HG03565 (cell line): ENCODE measurements around the gene MIEN1.
"Not testable (repeated sequence)": the region's sequence is repeated elsewhere in the genome, so short reads cannot be mapped to it uniquely, and the experiment has no call there.

ENCODE experiments used
- ATAC-seq: cut with Tn5 transposase; IDR thresholded peaks from one replicate; pipeline ENCODE4 v1.9.1; 2021; ENCODE audit warnings: mild to moderate bottlenecking, moderate library complexity; ENCODE audit not compliant: unreplicated experiment

Gene MIEN1

DNA sequence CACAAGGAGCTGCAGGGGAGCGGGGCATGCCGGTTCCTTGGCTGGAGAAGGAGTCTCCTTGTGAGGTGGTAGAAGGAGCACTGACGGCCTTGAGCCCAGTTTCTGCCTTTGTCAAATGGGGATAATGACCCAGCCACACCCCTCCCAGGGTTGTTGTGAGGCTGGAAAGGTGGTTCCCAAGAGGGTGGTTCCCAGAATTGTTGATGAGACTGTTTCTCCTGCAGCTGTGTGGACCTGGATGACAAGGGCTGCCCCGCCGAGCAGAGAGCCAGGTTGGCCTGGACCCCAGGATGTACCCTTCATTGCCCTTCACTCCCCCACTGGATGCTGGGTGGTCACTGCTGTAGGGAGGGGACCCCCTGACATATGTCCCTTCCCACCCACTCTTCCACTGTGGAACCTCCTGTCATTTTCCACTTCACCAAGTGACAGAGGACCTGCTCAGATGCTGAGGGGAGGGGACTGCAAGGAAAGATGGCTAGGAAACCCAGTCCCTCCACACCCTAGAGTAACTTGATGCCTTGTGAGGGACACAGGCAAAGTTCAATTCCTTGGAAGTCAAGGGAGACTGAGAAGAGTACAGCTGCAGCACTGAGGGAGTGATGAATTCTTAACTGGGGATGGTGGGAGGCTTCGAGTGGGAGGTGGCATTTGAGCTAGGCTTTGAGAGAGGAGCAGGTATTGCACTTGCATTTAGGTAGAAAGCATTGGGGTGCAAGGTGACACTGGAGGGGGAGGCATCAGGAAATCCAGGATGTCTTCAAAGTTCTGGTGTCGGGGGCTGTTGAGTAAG is 10.6 kb downstream of the MIEN1 start:
- ATAC-seq = no peak

DNA sequence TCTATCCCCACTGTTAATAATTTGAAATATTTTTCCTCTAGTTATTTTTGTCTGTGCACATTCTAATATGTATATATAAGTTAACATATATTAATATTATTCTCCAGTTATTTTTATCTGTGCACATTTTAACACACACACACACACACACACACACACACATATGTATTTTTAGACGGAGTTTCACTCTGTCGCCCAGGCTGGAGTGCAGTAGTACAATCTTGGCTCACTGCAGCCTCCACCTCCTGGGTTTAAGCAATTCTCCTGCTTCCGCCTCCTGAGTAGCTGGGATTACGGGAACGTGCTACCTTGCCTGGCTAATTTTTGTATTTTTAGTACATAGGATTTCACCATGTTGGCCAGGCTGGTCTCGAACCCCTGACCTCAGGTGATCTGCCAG is 12.7 kb downstream of the MIEN1 start:
- no peak for ATAC-seq

- ATAC-seq = no peak
Observed at GRCh38 chr17:39716879-39717536, 13.3 kb downstream of the MIEN1 start.

- ATAC-seq = no peak
Observed at GRCh38 chr17:39716073-39716818, 14.1 kb downstream of the MIEN1 start.

- no peak for ATAC-seq
Observed at GRCh38 chr17:39715375-39716072, 14.8 kb downstream of the MIEN1 start.

- no peak for ATAC-seq
Observed at GRCh38 chr17:39714234-39714633, 16.1 kb downstream of the MIEN1 start.

DNA sequence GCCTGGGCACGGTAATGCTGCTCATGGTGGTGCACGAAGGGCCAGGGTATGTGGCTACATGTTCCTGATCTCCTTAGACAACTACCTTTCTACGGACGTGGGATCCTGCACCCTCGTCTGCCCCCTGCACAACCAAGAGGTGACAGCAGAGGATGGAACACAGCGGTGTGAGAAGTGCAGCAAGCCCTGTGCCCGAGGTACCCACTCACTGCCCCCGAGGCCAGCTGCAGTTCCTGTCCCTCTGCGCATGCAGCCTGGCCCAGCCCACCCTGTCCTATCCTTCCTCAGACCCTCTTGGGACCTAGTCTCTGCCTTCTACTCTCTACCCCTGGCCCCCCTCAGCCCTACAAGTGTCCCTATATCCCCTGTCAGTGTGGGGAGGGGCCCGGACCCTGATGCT is 18.5 kb downstream of the MIEN1 start:
- ATAC-seq = no peak

DNA sequence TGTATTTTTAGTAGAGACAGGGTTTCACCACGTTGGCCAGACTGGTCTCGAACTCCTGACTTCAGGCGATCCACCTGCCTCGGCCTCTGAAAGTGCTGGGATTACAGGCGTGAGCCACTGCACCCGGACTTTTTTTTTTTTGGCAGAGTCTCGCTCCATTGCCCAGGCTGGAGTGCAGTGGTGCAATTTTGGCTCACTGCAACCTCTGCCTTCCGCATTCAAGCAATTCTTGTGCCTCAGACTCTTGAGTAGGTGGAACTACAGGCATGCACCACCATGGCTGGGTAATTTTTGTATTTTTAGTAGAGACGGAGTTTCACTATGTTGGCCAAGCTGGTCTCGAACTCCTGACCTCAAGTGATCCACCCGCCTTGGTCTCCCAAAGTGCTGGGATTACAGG is 19.3 kb downstream of the MIEN1 start:
- ATAC-seq = not testable (repeated sequence)

DNA sequence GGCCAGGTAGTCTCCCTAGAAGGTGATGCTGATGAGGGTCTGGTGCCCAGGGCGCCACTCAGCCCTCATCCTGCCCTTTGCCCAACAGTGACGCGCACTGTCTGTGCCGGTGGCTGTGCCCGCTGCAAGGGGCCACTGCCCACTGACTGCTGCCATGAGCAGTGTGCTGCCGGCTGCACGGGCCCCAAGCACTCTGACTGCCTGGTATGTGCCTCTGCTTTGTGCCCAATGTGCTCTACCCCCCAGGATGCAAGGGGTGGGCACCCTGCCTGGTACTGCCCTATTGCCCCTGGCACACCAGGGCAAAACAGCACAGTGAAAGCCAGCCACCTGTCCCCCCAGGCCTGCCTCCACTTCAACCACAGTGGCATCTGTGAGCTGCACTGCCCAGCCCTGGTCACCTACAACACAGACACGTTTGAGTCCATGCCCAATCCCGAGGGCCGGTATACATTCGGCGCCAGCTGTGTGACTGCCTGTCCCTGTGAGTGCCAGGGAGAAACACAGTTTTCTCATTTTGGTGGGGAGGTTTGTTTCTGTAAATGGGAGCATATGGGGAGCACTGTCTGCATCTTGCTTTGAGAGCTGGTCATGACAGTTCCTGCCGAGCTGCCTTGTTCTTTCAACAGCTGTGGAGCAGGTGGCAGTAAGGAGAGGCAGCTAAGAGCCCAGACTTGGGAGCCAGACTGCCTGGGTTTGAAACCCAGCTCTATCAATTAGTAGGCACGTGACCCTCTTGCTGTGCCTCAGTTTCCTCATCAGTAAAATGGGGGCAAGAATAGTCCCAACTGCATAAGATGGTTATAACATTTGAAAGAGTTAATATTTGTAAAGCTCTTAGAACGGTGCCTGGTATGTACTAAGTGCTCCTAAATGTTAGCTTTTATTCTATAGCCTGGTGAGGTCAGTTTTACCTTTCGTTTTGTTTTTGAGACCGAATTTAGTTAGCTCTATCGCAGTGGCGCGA is 20.1 kb downstream of the MIEN1 start:
- ATAC-seq = no peak

GRCh38 chr17:39709319-39709997 is 20.9 kb downstream of the MIEN1 start:
- ATAC-seq = no peak

GRCh38 chr17:39706921-39707337 is 23.4 kb downstream of the MIEN1 start:
- no peak for ATAC-seq

DNA sequence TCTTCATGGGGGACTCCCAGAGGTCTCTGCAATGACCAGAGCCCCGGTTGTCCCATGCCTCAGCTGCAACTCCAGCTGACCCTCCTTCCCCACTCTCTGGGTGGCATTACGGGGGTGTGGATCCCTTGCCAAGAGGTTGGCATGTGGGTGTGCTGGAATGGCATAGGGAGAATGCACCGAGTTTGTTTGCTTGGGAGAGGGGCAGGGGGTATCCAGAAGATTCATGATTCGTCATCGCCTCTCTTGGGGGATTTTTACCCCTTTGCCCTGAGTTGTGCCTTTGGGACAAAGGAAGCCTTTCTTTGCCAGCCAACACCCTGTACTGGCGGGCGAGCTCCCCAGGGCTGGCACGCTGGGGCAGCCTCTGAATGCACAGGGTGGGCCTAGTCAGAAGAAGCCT is 23.9 kb downstream of the MIEN1 start:
- ATAC-seq = no peak

- ATAC-seq = no peak
Observed at GRCh38 chr17:39705786-39706348, 24.5 kb downstream of the MIEN1 start.

DNA sequence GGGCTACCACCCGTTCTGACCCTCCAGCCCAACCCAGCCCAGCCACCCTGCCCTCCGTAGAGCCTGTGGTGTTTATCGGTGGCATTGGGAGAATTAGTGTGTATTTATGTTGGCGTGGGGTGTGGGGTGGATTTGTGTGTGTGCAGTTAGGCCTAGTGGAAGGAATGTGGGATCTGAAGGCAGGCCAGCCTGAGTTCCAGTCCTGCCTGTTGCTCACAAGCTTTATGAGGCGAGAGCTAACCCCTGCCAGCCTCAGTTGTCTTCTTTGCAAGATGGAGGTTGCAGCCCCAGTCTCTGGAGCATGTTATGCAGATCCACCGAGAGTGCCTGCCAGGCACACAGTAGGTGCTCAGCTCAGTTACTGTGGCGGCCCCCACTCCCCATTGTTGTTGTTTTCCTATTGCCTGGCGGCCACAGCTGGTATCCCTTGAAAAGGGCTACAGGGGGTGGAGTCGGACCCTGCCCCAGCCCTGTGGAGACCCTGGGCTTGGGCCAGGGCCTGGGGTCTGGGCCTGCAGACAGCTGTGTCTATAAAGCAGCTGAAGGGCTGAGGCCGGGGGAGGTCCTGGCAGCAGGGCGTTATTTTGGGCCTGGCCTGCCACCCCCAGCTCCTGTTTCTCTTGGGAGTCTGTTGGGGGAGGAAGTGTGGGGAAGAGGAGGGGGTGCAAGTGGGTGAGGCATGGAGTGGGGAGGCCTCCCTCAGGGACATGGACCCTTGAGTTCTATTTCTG is 25.3 kb downstream of the MIEN1 start:
- no peak for ATAC-seq

DNA sequence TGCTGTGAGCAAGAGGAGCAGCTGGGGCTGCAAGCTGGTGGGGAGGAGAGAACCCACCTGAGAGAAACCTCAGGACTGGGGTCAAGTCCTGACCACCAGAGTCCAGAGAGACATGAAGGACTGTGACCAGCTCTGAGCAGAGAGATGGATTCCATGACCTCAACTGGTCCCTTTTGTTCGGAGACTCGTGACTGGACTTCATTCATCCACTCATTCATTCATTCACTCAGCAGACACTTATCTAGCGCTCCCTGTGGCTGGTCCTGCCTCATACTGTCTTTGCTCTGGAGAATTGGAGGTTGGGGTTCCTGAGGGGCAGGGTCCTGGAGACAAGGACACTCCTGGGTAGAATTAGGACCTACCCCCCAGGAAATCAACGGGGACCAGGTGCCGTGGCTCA is 26.4 kb downstream of the MIEN1 start:
- ATAC-seq = no peak

DNA sequence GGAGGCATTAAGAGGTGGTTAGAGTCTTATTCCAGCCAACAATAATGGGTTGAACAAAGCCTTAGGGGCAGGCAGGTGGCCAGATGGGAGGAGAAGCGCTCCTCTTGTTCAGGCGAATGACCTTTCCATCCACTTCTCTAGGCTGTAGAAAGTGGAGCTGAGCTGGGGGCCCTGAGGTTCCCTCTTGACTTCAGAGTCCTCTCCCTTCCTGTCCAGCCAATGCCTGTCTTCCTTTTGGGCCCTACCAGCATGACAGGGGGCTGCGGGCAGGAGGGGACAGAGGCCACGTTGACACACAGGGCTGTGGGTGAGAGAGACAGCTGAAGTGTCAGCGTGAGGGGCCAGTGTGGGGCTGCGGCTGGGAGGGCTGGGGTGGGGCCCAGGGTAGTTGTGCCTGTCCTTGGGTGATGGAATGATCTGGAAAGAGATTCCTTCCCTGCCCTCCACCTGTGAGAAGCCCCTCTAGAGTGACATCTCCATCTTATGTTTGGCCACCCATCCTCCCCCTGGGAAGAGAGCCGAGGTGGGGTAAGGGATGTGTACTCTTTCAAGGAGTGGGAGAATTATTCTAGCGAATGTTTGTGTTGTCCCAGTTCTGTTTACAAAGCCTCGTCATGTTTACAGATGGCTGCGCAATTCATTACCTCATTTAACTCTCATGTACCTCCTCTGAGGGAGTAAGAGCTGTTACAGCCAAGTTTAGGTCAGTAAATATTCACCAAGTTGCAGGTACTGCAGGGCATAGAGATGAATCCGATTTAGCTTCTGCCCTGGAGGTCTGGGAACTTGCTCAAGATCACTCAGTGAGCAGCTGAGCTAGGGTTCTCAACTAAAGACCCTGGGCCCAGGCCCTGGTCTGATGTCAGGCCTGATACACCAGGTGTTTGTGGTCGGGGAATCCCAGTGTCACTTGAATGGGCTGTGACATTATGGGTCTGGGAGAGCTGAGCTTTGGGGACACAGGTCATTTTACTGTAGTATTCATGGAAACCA is 27.1 kb downstream of the MIEN1 start:
- no peak for ATAC-seq

GRCh38 chr17:39701784-39702422 is 28.4 kb downstream of the MIEN1 start:
- ATAC-seq = no peak
